GM21360 (cell line): Measurements from ENCODE around the gene PLEKHH2.
A peak's percentile ranks its signal among the peaks of the same experiment; 100 is the strongest.
"Not testable (repeated sequence)": the region's sequence is repeated elsewhere in the genome, so short reads cannot be mapped to it uniquely, and the experiment has no call there.

Experiments used
- ATAC-seq: cut with Tn5 transposase; IDR thresholded peaks from one replicate; pipeline ENCODE4 v1.9.1; 2021; ENCODE audit warnings: mild to moderate bottlenecking, moderate library complexity; ENCODE audit not compliant: unreplicated experiment

The PLEKHH2 gene

DNA sequence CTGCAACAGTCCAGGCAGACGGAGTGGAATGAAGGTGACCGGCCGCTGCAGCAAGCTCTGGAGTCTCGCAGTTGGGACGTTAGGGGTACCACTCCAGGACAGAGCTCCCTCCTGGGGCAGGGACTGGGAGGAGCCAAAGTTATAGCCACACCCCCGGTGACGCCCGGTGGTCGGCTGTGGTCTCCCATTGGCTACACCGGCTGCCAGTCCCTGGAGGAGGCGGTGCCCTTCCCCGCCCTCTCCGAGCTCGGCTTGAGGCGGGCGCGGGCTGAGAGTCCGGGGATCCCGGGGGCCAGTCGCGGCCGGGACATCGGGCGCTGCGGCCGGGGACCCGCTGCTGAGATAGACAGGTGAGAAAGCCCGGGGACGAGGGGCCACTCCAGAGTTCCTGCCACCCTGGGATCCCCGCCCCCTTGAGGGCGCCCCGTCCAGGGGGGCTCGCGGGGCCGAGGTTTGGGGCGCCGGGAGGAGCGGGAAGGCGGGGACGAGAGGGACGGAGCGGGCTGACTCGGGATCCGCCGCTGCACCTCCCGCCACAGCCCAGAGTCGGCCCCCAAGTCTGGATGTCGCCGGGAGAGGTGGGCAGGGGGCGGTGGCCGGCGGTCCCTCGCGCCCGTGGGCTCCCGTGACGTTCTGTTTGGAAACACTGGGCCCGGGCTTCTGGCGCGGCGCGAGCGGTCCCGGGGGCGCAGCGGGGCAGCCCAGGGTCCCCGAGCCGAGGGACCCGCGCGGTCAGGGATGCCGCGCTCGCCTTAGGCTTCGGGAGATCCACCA, at the start of gene PLEKHH2:
TSS of gene PLEKHH2 (plus strand) at position 231 of the 774 bp plus-strand sequence. CDS start 7,414 bp downstream, outside the sequence.
- ATAC-seq = peak; percentile 100

DNA sequence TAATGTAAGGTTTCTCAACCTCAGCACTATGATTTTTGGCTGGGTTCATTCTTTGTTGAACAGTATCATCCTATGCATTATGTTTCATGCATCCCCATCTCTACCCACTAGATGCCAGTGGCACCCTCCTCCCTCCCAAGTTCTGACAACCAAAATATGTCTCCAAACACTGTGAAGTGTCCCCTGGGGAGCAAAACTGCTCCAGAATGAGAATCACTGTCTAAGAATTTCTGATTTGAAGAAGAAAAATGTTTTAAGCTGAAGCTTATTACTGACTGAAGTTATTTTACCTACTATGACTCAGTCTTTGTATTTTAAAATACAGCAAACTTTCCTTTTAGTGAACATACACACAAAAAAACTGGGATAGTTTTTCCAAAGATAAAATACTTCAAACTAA, 44.6 kb upstream of the PLEKHH2 start:
- no peak for ATAC-seq

DNA sequence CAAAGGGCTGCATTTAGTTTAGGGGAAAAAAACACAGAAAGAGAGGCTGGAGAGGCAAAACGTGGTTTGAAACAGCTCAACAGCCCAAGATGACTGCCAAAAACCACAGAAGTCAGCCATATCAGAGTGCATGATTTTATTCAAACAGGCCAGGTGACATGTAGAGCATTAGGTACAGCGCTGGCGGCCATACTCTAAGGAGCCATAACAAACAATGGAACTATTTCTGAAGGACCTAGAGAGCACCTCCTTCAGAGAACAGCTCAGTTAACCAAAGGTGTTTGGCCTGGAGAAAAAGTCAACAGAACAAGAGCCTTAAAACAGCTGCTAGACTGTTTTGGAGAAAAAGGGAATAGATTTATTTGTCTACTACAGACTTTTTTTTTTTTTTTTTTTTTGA, 43.8 kb upstream of the PLEKHH2 start:
- ATAC-seq = no peak

DNA sequence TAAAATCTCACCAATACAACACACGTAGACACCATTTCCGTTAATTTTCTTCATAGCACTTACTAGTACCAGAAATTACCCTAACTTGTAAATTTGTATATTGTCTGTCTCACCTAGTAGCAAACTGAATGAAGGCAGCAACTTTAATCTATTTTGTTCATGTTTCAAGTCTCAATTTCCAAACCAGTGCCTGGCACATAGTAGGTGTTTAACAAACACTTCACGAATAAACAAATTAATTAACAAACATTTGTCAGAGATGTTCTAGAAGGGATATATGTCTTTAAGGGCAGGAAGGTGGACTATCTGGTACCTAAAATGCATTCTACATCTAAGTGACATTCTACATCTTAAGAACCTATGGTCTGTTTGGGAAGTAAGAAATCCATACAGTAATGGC, 42.2 kb upstream of the PLEKHH2 start:
- ATAC-seq = no peak

DNA sequence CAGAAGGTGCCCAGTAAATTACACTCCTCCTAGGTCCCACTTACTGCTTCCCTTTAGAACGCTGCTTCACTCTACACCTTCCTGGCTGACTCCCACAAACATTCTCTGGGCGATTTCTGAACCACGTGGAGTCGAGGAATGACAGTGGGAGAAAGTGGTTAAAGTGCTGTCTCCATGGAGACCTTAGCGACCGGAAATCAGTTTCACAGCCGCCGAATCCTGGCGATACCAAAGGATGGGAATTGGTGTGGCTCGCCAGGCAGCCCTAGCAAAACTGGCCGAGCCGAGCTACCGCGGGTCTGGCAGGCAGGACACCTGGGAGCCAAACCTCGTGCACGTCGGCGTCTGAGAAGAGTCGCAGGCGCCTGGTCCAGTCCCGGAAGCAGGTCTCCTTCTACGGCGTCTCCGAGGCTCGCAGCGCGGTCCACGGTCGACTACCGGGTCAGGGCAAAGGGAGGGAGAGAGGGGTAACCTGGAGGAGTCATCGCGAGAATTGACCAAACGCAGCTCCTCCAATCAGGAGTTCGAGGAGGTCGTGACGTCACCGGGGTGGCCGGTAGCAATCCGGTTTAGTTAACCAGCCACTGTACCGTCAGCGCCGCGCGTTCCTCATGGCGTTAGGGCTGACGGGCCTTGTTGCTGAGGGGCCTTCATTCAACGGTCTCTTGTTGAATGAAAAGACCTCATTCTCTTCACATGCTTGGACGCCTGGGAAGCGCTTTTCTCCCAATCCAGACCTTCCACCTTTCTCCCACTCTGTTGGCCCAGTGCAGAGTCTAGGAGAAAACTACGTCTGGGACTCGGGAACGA, 41.3 kb upstream of the PLEKHH2 start, which contains the start of gene THADA:
TSS of gene THADA (minus strand) at position 436 of the 810 bp plus-strand sequence. CDS start 3,646 bp downstream, outside the sequence.
- ATAC-seq = peak; percentile 96

DNA sequence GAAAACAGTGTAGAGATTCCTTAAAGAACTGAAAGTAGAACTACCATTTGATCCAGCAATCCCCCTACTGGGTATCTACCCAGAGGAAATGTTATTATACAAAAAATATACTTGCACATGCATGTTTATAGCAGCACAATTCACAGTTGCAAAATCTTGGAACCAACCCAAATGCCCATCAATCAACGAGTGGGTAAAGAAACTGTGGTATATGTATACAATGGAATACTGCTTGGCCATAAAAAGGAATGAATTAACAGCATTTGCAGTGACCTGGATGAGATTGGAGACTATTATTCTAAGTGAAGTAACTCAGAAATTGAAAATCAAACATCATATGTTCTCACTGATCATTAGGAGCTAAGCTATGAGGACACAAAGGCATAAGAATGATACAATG, 36.5 kb upstream of the PLEKHH2 start:
- not testable (repeated sequence) for ATAC-seq

DNA sequence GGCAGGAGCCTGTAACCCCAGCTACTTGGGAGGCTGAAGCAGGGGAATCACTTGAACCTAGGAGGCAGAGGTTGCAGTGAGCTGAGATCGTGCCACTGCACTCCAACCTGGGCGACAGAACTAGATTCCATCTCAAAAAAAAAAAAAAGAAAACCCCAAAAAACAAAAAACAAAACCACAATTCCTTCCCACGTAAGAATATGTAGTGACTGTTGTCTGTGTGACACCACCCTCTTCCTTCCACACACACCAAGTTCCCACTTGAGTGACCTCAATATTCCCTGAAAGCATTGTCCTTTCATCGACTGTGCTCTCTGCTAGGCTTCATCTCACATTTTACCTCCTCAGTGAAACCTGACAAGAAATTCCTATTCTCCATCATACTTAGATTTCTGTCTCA, 32.4 kb upstream of the PLEKHH2 start:
- ATAC-seq = no peak

DNA sequence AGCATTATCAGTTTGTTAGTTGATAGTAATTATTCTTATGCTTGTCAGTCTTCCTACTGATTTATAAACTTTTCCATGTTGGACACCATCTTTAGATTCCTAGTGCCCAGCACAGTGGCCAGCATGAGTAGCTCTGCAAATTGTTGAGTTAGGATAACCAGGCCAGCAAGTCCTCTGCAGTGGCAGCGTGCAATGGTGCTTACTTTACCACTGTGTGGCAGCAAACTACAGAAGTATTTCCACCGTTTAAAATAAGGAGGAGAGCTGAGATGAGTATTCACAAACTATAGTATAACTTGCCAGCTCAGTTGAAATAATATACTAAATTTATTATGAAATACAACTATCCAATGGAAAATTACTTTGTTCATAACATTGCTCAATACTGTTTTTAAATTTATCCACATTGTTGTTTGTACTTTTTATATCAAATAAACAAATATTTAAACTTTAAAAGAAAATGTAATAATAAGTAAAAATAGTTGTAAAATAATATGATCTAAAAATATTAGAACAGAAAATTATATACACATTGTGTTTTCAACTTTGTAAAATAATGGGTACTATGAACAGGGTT, 31.9 kb upstream of the PLEKHH2 start:
- no peak for ATAC-seq

DNA sequence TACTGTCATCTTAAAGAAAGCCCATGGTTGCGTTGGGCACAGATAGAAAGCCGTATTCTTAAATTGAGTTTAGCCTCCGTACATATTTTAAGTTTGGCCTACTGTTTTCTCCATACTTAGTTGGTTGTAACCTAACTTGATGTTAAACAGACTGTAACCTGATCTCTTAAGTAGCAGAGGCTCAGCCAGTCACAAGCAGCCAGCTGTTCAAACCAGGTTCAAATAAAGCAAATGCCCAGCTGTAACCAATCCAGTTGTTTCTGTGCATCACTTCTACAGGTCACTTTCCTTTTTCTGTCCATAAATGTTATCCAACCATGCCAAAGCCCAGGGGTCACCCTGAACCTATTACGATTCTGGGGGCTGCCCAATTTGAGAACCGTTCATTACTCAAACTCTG, 31.2 kb upstream of the PLEKHH2 start:
- no peak for ATAC-seq

DNA sequence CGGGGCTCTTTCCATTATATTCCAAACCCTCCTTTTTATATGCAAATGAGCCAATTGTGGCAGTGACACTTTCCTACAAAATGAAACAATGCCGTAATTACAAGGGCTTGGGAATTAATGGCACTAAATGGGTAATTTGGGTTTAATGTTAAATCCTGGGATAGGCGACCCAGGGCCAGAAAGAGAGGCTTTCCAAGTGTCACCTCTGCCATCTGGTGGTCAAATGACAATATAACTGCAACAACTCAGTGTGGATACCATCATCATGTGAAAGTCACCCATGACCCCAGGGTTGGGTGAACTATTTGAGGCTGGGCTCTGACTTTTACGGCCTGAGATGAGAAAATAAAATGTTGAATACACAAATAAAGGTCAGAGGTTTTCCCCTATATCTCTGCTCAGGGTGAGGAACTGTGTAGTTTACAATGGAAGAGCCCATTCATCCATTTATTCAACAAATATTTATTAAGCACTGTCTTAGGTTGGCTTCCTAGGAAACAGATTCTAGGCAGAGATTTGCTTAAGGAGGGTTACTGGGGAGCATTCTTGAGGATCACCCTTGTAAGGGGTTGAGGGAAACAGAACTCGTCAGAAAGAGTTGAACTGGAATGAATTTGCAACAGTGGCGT, 27.7 kb upstream of the PLEKHH2 start:
- ATAC-seq = no peak

DNA sequence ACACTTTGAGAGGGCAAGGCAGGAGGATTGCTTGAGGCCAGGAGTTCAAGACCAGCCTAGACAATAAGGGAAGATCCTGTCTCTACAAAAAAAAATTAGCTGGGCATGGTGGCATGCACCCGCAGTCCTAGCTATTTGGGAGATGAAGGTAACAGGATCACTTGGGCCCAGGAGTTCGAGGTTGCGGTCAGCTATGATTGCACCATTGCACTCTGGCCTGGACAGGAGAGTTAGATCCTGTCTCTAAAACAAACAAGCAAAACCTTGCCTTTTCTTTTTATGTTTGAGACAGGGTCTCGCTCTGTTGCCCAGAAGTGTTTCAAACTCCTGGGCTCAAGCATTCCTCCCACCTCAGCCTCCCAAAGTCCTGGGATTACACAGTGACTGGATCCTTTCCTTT, 26.7 kb upstream of the PLEKHH2 start:
- ATAC-seq = no peak

DNA sequence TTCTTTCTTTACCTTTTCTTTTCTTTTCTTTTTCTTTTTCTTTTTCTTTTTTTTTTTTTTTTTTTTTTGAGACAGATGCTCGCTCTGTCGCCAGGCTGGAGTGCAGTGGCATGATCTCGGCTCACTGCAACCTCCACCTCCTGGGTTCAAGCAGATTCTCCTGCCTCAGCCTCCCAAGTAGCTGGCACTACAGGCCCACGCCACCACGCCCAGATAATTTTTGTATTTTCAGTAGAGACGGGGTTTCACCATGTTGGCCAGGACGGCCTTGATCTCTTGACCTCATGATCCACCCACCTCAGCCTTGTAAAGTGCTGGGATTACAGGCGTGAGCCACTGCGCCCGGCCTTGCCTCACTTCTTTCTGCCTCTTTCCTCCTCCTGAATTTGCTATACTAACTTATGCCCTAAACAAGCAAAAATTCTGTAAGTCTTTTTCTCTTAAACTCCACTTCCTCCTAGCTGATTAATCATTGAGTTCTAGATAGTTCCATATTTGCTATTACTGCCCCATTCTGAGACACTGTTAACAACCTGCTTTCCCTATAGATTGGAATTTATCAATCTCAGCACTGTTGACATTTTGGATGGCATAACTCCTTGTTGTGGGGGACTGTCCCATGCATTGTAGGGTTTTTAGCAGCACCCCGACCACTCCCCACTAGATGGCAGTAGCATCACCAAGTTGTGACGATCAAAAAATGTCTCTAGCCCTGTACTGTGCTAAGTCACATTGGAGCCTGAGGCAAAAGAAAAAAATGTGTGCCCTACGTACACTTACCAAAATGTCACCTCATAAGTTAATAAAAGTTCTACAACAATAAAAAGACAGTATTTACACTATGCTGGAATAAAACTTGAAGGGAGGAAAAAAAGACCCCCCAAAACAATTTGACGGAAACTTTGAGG, 24.8 kb upstream of the PLEKHH2 start:
- ATAC-seq = no peak

DNA sequence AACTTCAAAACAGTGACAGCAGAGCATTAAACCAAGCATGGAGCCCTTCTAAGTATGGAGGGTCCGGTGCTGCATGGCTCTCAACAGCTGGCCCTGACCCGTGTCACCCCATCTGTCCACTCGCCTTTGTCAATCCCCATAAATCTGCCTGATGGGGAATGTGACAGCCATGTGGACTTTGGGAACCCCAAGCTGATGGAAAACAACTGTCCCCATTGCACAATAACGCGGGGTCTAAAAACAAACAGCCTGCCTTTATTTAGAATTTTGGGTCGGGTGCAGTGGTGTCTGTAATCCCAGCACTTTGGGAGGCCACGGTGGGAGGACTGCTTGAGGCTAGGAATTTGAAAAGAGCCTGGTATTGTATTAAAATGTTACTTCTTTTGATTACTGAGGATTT, 24.1 kb upstream of the PLEKHH2 start:
- no peak for ATAC-seq

DNA sequence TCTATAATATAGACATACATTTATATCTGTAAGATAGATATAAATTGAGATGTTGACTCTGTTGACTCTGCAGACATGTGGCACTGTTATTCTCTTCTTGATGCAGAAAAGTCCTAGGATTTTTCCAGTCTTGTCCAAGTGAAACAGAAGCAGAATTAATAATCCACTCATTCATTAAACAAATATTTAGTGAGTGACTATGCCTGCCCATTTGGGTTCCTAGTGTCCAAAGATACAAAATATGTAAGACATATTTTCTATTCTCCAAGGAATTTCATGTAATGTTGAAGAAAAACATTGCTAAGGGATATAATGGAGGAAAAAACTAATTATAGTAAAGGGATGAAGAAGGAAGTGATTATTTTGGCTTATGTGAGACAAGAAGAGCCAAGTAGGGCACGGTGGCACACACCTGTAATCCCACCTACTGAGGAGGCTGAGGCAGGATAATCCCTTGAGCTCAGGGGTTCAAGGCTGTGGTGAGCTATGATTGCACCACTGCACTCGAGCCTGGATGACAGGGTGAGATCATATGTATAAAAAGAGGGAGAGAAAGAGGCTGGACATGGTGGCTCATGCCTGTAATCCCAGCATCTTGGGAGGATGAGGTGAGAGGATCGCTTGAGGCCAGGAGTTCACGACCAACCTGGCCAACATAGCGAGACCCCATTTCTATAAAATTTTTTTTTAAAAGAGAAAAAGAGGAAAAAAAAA, 19.9 kb upstream of the PLEKHH2 start:
- ATAC-seq = no peak

DNA sequence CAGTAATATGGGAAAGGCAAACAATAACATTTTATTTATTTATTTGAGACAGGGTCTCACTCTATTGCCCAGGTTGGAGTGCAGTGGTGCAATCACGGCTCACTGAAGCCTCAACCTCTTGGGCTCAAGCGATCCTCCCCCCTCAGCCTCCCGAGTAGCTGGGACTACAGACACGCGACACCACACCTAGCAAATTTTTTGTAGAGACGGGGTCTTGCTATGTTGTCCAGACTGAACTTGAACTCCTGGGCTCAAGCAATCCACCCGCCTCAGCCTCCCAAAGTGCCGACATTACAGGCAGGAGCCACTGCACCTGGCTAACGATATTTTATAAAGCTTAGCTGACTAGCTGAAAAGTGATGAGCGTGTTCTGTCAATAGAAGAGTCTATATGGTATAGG, 17.5 kb upstream of the PLEKHH2 start:
- no peak for ATAC-seq

DNA sequence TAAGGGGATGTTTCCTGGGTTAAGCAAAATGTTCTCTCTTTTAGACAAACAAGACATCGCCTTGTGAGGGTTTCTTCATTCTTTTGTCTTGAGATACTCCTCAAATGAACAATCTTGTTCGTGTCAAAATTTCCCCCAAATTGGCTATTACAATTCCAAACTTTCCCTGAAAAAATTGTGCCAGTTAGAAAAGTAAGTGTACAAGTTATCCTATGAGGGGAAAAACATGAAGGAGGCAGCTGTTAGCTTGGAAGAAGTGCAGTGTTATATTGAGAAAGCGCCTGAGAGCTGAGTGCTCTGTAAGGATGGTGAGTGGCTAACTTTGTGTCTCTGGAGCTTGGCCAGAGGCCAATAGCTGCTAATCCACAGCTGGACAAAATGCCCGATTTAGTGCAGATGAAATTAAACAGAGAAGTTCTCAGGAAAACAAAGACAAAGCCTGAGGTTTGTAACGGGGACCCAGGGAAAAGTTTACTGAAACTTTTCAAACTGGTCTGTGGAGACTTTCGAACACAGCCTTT, 14.1 kb upstream of the PLEKHH2 start:
- ATAC-seq = no peak

DNA sequence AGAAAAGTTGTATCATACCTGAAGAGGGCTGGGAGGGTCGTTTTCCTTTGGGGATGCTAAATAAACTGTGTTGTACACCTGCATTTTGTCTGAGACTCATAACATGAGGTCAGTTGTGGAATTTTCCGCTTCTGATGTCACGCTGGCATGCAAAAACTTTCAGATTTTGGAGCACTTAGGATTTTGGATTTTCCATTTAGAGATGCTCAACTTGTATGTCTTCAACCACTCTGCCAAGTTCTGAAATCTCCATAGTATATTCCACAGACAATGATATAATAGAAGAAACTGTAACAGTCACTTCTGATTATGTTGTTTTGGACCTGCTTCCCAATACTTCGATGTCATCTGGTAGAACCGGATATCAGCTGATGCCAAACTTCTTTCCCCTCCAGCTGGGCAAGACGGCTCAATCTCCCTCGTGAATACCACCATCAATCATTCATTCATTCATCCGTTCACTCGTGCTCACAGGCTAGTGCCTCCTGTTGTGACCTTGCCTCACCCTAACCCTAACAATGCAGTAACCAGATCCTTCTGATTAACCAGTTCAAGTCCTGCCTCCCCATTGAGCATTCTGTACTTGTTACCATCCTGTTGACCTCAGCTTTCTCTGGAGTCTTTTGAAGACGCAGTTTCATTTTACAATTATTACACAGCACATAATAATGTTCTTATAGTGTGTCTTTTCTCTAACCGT, 5.3 kb upstream of the PLEKHH2 start:
- no peak for ATAC-seq

DNA sequence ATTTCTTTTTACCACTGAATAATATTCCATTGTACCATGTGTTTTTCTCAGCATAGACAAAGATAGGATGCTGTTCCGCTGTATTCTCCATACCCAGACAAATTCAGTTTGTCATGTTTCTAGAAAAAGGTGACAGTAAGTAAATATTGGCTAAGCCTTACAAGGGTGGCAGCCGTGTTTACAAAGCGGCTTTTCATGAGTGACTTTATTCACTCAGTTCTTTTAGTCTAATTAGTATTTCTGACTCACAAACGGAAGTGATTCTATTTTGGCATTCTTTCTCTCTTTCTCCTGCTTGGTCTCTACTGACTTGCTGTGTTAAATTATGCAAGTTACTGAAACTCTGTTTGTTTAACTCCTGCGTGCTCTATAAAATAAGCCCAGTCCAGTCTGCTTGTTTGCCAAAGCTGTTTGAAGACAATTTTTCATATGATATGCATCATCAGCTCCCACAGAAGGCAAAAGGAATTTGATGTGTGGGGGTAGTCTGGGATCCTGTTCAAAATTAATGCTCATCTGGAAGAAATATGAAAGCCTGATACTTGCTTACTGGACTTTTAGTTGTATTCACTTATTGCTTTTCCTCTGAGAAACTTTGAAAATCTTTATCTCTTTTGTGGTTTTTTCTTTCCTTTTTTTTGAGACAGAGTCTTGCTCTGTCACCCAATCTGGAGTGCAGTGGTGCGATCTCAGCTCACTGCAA, 2.3 kb upstream of the PLEKHH2 start:
- ATAC-seq = no peak
